Ramos (cell line): ENCODE data around the gene RPGRIP1L.

Source experiments
- in situ Hi-C: fragments of 300-500 bp; cut with MboI; formaldehyde crosslinking; loops from one replicate; pipeline ENCODE4 v1.14.3; 2022; ENCODE audit warnings: low sequenced_read_pairs; ENCODE audit not compliant: unreplicated experiment

The RPGRIP1L gene

DNA sequence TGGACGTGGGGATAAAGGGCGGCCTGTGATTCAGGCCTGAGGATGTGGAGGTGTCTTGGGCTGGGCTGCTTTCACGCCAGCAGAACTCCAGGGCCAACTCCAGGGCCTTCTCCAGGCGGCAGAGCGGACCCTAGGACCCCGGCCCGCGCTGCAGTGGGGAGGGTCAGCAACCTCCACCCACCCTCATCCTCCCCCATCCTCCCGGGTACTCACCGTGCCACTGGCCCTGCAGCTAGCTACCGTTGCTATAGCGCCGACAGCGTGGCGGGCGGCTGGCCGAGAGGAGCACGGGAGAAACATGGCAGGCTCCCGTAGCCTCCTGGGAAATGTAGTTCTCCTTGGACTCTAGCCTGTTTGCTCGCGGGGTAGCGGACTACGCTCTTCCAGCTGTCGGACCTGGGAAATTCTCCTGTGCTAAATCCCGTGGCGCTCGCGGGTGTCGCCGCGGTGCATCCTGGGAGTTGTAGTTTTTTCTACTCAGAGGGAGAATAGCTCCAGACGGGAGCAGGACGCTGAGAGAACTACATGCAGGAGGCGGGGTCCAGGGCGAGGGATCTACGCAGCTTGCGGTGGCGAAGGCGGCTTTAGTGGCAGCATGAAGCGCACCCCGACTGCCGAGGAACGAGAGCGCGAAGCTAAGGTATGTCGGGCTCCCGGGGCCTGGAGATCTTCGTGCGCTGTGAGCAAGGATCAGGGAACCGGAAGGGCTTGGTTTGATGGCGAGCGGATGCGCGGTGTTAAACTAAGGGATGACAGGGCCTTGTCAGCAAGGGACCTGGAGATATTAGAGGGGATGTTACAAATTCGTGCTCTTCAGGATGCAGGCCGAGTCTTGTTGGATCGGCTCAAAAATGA is at the start of gene RPGRIP1L, which contains the start of gene FTO:
Gene RPGRIP1L (minus strand): TSS at position 270 of the 855 bp plus-strand sequence. CDS start 3,136 bp downstream, outside the sequence.
Gene FTO (plus strand): TSS at position 567 of the 855 bp plus-strand sequence.
- in situ Hi-C loops, result no loop called here

DNA sequence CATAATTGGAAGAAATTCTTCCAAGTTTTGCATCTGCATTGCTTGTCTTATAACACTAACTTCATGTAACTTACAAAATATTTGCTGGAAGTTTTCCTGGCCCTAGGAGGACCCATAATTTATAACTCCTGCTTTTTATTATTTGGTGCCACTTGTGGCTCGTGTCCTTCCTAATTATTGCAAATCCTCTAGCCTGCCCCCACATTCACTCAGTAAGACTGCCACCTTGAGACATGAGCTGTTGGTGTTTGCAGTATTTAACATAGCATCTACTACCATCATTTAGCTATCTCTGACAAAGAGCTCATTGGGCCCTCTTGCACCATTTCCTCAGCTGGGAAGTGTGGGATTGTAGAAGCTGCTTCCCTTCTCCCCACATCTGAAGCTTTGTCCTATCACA is 49.8 kb upstream of the RPGRIP1L start:
- in situ Hi-C loops, result no loop called here

DNA sequence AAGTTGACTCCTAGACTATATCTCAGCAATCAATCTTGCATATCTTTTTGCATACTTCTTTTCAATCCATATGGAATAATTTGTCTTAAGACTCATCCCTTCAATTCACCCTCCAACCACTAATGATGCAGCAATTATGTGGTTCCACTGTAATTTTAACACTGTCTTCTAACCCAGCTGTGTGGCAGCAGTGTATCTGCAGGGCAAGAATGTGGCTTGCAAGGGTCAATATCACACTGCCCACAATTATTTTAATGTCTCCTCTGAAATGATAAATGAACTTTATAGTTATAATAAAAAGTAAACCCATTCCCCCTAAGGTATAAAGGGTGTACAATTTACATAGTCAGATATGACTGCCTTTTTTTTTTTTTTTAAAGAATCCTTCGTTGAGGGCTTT is 48.9 kb upstream of the RPGRIP1L start:
- in situ Hi-C loops, result no loop called here

DNA sequence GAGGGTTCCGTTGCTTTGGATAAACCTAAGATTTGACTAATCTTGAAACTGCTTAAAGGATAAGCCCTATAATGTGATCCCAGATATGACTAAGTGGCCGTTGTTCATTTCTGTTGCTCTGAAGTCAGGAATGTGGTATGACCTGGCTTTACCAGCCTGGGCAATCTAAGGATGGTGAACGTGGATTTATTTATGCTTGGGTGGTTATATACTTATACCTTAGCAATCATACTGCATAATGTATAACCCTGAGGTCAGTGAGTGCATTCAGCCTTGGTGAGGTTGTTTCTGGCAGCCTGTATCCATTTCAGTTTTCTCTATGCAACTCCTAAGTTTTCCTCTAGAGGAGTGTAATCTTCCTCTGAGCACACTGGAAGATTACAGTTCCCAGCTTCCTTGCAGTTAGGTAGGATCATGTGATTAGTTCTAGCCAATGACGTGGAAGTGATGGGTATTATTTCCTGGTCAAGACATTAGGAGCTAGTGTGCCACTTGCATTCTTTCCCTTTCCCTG is 42.2 kb upstream of the RPGRIP1L start:
- in situ Hi-C loops, result no loop called here

DNA sequence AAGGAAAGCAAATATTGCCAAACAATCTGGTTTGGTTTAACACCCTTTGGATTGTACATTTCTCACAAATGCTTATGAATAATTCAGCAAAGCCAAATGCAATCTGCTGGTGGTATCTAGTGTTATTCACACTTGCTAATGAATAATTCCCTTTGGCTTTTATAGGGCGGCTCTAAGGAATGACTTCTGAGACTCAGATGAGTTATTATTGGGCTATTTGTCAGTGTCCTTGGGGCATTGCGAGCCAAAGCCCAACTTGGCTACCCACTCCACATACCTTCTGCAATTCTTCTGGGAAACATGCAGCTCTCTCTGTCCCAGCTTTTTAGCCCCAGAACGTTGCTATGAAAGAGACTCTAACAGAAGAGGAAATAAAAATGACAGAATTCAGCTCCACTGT is 41.4 kb upstream of the RPGRIP1L start:
- in situ Hi-C loops, result no loop called here

DNA sequence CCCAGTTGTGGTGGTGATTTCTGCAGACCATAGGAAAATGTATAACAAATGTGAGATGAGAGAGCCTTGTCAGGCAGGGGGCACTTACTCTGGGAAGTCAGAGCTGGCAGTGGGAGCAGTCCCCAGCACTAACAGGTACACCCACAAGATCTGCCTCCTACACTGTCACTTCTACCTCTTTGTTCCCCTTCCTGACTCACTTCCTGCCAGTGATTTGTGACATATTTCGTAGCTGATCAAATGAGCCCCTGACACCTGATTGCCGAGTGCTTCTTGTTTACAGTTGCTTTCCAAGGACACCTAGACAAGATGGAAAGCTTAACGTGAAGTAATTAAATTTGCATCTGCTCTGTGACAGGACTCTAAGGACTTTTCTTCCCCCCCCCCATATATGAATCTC is 40.8 kb upstream of the RPGRIP1L start:
- in situ Hi-C loops, result no loop called here

DNA sequence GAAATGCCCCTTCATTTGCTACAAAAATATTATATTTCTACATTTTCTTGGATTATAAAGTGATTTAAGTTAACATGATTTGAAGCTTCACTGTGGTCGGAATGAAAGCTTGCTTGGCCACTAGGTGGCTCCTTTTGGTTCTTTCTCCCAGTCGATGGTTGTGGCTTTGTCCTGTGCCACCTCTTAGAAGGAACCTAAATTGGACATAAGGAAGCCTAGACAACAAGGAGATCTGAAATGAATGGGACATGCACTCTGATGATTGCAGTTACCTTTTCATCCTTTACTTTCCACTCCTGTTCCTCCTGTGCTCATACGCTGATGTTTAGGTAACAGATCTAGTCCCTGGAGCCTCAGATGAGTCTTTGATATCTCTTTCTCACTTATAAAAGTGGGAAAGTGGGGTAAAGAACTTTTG is 39.5 kb upstream of the RPGRIP1L start:
- in situ Hi-C loops, result no loop called here

DNA sequence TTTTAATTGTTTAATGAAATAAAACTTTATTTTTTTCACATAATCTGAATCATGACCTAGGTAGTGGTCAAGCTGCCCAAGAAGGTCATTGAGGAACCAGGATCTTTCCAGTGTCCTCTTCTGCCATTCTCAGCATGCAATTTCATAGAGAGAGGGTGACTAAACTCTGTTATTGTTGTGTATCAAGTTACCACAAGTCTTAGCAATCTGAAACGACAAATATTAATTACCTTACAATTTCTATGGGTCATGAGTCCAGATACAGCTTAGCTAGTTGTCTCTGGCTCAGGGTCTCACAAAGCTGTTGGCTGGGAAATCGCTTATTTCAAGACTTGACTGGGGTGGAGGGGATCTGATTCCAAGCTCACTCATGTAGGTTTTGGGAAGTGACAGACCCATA is 37.9 kb upstream of the RPGRIP1L start:
- in situ Hi-C loops, result no loop called here

DNA sequence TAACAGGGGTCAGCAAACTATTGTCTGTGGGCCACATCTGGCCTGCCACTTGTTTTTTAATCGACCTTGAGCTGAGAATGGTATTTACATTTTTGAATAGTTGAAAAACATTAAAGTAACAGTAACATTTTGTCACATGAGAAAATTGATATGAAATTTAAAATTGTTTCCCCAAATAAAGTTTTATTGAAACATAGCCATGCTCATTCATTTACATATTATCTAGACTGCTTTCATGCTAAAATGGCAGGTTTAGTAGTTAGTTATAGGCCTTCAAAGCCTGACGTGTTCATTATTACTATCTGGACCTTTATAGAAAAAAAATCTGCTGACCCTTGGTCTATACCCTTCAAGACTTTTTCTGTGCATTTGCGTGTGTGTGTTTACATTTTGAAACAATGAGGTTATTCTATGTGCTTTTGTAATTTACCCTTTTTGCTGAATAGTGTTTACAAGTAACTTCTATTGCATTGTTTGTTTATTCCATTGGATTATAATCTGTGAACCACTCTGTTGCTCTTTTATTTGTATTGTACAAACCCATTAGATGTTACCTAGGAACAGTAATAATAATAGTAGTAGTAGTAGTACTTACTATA is 37.4 kb upstream of the RPGRIP1L start:
- in situ Hi-C loops, result no loop called here

DNA sequence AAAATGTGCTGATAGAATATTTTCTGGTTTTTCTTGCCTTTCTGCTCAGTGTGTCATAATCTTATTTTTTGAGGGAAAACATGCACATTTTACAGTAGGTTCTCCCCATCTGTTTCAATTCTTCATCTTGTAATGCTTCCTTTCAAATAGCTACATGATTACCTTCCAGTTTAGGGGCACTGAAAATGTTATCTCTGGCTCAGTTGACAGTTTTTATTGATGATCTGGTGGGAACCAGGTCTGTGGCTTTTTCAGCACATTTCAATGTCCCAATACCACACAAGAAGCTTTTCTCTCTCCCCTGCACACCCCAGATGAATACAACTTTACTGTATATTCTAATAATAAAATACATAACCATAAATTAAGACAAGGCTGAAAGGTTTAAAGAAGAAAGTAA is 36.8 kb upstream of the RPGRIP1L start:
- in situ Hi-C loops, result no loop called here

DNA sequence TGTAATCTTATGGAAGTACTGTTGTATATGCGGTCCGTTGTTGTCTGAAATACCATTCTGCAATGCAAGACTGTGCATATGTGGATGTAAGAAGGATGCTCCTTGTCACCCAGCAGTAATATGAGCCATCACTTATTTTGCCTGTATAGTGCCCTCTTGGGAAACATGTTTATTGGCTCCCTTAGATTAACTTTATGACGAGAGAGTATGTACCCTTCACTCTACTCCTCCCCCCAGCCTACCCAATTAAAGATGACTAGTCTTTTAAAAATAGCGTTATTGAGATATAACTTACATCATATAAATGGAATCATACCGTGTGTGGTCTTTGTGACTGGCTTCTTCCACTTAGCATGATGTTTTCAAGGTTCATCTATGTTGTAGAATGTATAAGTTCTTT is 33.9 kb upstream of the RPGRIP1L start:
- in situ Hi-C loops, result no loop called here

DNA sequence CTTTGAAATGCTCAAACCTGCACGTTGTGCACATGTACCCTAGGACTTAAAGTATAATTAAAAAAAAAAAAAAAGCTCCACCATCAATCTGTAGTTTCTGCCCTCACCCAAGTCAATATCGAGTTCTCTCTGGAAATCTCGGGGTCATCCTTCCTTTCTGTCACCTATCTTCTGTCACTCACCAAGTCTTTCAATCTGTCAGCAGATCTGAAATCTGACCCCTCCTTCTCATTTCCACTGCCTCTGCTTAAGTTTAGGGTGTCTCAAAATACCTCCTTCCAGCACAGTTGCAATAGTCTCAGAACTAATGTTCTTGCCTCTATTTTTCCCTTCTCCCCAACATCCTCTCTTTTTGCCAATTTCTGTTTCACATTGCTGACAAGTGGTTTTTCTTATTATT is 32.6 kb upstream of the RPGRIP1L start:
- in situ Hi-C loops, result no loop called here

DNA sequence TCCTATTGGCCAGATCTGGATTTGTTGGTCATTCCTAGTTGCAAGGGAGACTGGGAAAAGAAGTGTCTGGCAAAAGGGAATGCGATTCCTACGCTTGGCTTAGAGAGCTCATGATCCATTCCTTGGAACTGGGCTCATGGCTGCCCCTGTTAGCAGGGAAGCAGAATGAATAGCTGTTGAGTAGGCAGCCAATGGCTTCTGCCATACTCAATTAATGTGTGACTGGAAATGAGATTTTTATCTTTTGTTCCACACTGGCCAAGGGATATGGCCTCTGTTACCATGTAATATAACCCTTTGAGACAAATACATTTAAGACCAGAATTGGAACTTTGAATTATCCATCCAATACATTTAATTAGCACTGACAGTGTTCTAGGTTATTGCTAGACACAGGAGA is 31.2 kb upstream of the RPGRIP1L start:
- in situ Hi-C loops, result no loop called here

DNA sequence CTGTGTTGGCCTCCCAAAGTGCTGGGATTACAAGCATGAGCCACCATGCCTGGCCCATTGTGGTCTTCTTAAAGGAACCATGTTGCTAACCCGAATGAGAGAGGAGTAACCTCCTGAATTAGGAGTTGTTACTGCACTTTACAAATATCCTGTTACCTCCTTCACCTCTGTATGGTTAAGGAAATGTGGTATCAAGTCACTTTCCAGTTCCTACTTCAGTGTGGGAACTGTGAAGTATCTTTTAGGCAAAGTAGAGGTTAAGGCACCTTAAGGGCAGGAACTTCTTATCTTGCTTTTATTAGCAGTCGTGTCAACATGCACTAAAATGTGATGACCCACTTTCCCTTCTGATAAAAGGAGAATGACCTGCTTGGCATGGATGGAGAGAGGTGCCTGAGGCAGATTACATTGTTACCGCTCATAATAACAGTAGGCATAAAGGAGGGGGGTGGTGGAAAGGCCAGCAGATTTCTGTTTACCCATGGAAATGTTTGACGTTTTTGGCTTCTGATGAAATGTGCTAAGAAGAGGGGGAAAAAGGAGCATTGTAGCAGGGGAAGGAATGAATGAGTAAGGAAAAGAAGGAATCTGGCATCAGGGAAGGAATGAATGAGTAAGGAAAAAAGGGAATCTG is 28.8 kb upstream of the RPGRIP1L start:
- in situ Hi-C loops, result no loop called here

DNA sequence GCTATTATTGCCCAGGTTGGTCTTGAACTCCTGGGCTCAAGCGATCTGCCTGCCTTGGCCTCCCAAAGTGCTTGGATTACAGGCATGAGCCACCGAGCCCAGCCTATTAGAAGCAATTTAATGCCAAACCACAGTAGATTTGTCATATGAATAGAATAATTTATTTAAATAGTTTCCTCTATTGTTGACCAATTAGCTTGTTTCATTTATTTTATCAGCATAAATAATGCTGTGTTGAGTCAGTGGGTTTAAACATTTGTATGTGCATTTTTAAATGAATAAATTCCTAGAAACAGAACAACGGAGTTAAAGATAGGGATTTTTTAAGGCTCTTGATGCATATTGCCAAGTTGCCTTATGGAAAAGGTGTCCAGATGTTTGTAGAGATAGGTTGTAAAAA is 27.0 kb upstream of the RPGRIP1L start:
- in situ Hi-C loops, result no loop called here

DNA sequence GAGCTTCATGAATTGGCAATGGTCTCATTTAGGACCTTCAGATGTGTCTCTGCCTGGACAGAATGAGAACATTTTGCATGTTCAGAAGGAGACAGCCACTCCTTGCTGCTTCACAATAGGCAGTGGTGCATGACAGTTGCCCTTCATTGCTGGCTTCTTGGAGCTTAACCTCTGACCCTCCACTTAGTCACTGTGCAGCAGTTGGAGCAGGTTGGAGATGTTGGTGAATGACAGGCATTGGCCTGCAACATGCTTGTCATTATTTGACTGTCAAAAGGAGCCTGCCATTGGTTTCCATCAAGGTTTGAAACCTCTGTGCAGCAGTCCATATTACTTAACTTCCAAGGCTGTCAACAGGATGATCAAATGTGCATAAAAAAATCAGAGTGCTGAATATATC is 23.0 kb upstream of the RPGRIP1L start:
- in situ Hi-C loops, result no loop called here

DNA sequence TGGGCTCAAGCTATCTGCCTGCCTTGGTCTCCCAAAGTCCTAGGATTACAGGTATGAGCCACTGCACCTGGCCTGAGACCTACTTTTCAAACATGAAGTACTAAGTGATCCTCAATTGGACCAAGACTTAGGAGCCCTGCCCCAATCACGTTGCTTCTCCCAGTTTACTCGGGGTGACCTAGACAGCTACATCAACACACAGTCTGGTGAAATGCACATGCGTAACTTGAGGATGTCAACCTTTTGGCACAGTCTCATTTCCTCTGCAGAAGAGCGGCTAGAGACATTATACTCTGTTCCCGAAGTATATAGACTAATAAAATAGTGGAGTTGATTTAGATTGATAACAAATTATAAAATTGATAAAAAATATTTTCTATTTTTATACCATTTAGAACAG is 17.4 kb upstream of the RPGRIP1L start:
- in situ Hi-C loops, result no loop called here

DNA sequence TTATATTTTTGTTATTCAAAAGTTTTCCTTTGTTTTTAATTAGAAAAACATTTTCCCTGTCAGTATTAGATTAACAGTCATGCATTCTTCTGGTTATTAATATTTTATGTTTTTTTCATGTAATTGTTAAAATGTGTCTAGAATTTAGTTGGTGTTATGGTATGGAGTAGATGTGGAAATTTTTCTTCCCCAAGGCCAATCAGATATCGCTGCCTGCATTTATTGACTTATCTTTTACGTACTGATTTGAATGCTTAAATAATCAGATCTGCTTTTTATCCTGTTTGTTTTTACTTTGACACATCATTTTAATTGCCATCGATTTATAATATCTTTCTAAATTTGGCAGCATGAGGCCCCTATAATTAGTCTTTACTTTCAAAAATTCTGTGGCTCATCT is 13.9 kb upstream of the RPGRIP1L start:
- in situ Hi-C loops, result no loop called here

DNA sequence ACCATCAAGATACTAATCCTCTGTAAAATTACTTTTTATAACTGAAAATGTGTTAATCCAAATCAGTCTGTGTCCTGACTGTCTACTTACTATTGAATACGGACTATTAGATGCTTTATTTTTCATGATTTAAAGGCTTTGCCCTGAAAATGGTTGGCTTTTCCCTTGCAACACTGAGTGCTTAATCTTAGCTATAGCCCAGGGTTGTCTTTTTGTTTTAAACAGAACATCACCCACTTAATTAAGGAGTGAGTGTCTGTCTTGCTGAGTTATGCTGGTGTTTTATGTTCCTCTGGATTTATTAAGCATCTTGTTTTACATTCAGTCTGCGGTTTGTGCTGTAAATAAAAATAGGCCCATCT is 11.3 kb upstream of the RPGRIP1L start:
- in situ Hi-C loops, result no loop called here

DNA sequence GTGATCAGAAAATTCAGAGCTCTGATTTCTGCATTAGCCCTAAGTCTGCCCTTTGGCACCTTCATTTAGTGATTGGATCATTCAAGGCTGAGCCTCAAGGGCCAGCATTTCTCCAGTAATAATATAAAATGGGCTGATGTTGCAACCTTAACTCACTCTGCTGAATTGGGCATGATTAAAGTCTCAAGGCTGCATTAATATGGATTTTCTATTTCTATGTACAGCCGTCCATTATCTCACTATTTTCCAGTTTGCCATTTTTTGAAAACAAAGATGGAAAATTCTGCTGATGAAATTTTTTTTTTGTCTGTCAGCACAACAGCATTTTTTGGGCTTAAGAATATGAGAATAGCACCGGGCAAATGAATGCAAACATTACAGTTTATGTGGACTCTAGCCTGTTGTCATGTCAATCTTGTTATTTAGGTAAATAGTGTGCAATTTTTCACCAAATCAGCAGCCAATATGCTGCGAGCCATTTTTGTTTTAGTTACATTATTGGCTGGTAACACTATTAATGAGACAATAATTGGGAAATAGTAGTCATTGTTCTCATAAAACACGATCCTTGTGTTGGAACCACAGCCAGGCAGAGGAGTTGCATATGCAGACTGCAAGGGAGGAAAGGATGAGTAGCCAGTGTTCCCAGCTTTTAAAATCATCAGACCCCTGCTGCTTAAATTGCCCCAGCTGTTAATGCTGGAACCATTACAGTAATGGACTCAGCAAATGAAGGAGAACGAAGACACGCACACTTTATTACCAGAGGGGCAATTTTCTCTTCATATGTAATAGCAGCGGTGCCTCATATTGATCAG is 10.8 kb upstream of the RPGRIP1L start:
- in situ Hi-C loops, result no loop called here
